Measurements from ENCODE around the gene HPS1.
"Not testable (repeated sequence)": the region's sequence is repeated elsewhere in the genome, so short reads cannot be mapped to it uniquely, and the experiment has no call there.

The HPS1 gene

GRCh38 chr10:98396096-98397063 lies 50.4 kb downstream of the HPS1 start:
- H3K36me3 ChIP-seq (ENCODE audit: insufficient read depth, low read length), result no peaks in the 10 kb centered on the region
- no peaks in the 10 kb centered on the region for H3K9me3 ChIP-seq (ENCODE audit: low read length)
- H3K27me3 ChIP-seq (ENCODE audit: insufficient read depth, low read length), result no peaks in the 10 kb centered on the region
- no peak overlapping the region for H3K4me3 ChIP-seq (ENCODE audit: low read length)
- no peaks in the 10 kb centered on the region for H3K4me1 ChIP-seq (ENCODE audit: insufficient read depth, low read length)
- H2AFZ ChIP-seq (ENCODE audit: low read depth, low read length), result no peak overlapping the region

GRCh38 chr10:98394851-98395440 lies 51.8 kb downstream of the HPS1 start:
- H3K4me3 ChIP-seq (ENCODE audit: low read length), result no peak overlapping the region
- H3K36me3 ChIP-seq (ENCODE audit: insufficient read depth, low read length), result no peaks in the 10 kb centered on the region
- no peaks in the 10 kb centered on the region for H3K9me3 ChIP-seq (ENCODE audit: low read length)
- no peaks in the 10 kb centered on the region for H3K4me1 ChIP-seq (ENCODE audit: insufficient read depth, low read length)
- no peaks in the 10 kb centered on the region for H3K27me3 ChIP-seq (ENCODE audit: insufficient read depth, low read length)
- H2AFZ ChIP-seq (ENCODE audit: low read depth, low read length), result no peak overlapping the region

- no peaks in the 10 kb centered on the region for H3K27me3 ChIP-seq (ENCODE audit: insufficient read depth, low read length)
- H3K4me3 ChIP-seq (ENCODE audit: low read length), result no peak overlapping the region
- H2AFZ ChIP-seq (ENCODE audit: low read depth, low read length), result no peak overlapping the region
- H3K36me3 ChIP-seq (ENCODE audit: insufficient read depth, low read length), result no peaks in the 10 kb centered on the region
- no peaks in the 10 kb centered on the region for H3K9me3 ChIP-seq (ENCODE audit: low read length)
- H3K4me1 ChIP-seq (ENCODE audit: insufficient read depth, low read length), result no peaks in the 10 kb centered on the region
Measured at GRCh38 chr10:98391578-98391991, 55.1 kb downstream of the HPS1 start.

GRCh38 chr10:98391065-98391464 lies 55.7 kb downstream of the HPS1 start:
- no peaks in the 10 kb centered on the region for H3K27me3 ChIP-seq (ENCODE audit: insufficient read depth, low read length)
- H2AFZ ChIP-seq (ENCODE audit: low read depth, low read length), result no peak overlapping the region
- H3K4me3 ChIP-seq (ENCODE audit: low read length), result no peak overlapping the region
- H3K9me3 ChIP-seq (ENCODE audit: low read length), result no peaks in the 10 kb centered on the region
- no peaks in the 10 kb centered on the region for H3K4me1 ChIP-seq (ENCODE audit: insufficient read depth, low read length)
- H3K36me3 ChIP-seq (ENCODE audit: insufficient read depth, low read length), result no peaks in the 10 kb centered on the region

GRCh38 chr10:98390406-98390805 lies 56.3 kb downstream of the HPS1 start:
- Histone ChIP-seq H3K36me3 (ENCODE audit: insufficient read depth, low read length) (no peaks in the 10 kb centered on the region), H3K4me3 (ENCODE audit: low read length) (no peak overlapping the region), H3K27me3 (ENCODE audit: insufficient read depth, low read length) (no peaks in the 10 kb centered on the region), H3K9me3 (ENCODE audit: low read length) (no peaks in the 10 kb centered on the region), H3K4me1 (ENCODE audit: insufficient read depth, low read length) (no peaks in the 10 kb centered on the region), H2AFZ (ENCODE audit: low read depth, low read length) (no peak overlapping the region)

GRCh38 chr10:98389398-98389797 lies 57.3 kb downstream of the HPS1 start:
- no peak overlapping the region for H3K4me3 ChIP-seq (ENCODE audit: low read length)
- H3K4me1 ChIP-seq (ENCODE audit: insufficient read depth, low read length), result no peaks in the 10 kb centered on the region
- H3K27me3 ChIP-seq (ENCODE audit: insufficient read depth, low read length), result no peaks in the 10 kb centered on the region
- no peak overlapping the region for H2AFZ ChIP-seq (ENCODE audit: low read depth, low read length)
- no peaks in the 10 kb centered on the region for H3K9me3 ChIP-seq (ENCODE audit: low read length)
- no peaks in the 10 kb centered on the region for H3K36me3 ChIP-seq (ENCODE audit: insufficient read depth, low read length)

GRCh38 chr10:98388101-98388655 lies 58.6 kb downstream of the HPS1 start:
- Histone ChIP-seq H3K36me3 (ENCODE audit: insufficient read depth, low read length) (no peaks in the 10 kb centered on the region), H3K9me3 (ENCODE audit: low read length) (no peaks in the 10 kb centered on the region), H3K27me3 (ENCODE audit: insufficient read depth, low read length) (no peaks in the 10 kb centered on the region), H3K4me1 (ENCODE audit: insufficient read depth, low read length) (no peaks in the 10 kb centered on the region), H2AFZ (ENCODE audit: low read depth, low read length) (no peak overlapping the region), H3K4me3 (ENCODE audit: low read length) (no peak overlapping the region)

GRCh38 chr10:98384531-98385133 lies 62.1 kb downstream of the HPS1 start:
- Histone ChIP-seq H2AFZ (ENCODE audit: low read depth, low read length) (no peak overlapping the region), H3K4me1 (ENCODE audit: insufficient read depth, low read length) (no peaks in the 10 kb centered on the region), H3K27me3 (ENCODE audit: insufficient read depth, low read length) (no peaks in the 10 kb centered on the region), H3K9me3 (ENCODE audit: low read length) (no peaks in the 10 kb centered on the region), H3K4me3 (ENCODE audit: low read length) (no peak overlapping the region), H3K36me3 (ENCODE audit: insufficient read depth, low read length) (no peaks in the 10 kb centered on the region)

- no peaks in the 10 kb centered on the region for H3K27me3 ChIP-seq (ENCODE audit: insufficient read depth, low read length)
- H3K4me1 ChIP-seq (ENCODE audit: insufficient read depth, low read length), result no peaks in the 10 kb centered on the region
- no peak overlapping the region for H2AFZ ChIP-seq (ENCODE audit: low read depth, low read length)
- no peaks in the 10 kb centered on the region for H3K9me3 ChIP-seq (ENCODE audit: low read length)
- H3K36me3 ChIP-seq (ENCODE audit: insufficient read depth, low read length), result no peaks in the 10 kb centered on the region
- no peak overlapping the region for H3K4me3 ChIP-seq (ENCODE audit: low read length)
Measured at GRCh38 chr10:98383869-98384268, 62.9 kb downstream of the HPS1 start.

GRCh38 chr10:98383134-98383667 lies 63.5 kb downstream of the HPS1 start:
- not testable (repeated sequence) for H2AFZ ChIP-seq (ENCODE audit: low read depth, low read length); H3K4me3 ChIP-seq (ENCODE audit: low read length); H3K36me3 ChIP-seq (ENCODE audit: insufficient read depth, low read length); H3K4me1 ChIP-seq (ENCODE audit: insufficient read depth, low read length); H3K9me3 ChIP-seq (ENCODE audit: low read length); H3K27me3 ChIP-seq (ENCODE audit: insufficient read depth, low read length)

GRCh38 chr10:98382691-98383101 lies 64.0 kb downstream of the HPS1 start:
- no peaks in the 10 kb centered on the region for H3K36me3 ChIP-seq (ENCODE audit: insufficient read depth, low read length)
- no peaks in the 10 kb centered on the region for H3K9me3 ChIP-seq (ENCODE audit: low read length)
- no peaks in the 10 kb centered on the region for H3K27me3 ChIP-seq (ENCODE audit: insufficient read depth, low read length)
- H3K4me3 ChIP-seq (ENCODE audit: low read length), result no peak overlapping the region
- H3K4me1 ChIP-seq (ENCODE audit: insufficient read depth, low read length), result no peaks in the 10 kb centered on the region
- no peak overlapping the region for H2AFZ ChIP-seq (ENCODE audit: low read depth, low read length)

- no peak overlapping the region for H3K4me3 ChIP-seq (ENCODE audit: low read length)
- H2AFZ ChIP-seq (ENCODE audit: low read depth, low read length), result no peak overlapping the region
- H3K27me3 ChIP-seq (ENCODE audit: insufficient read depth, low read length), result no peaks in the 10 kb centered on the region
- no peaks in the 10 kb centered on the region for H3K9me3 ChIP-seq (ENCODE audit: low read length)
- no peaks in the 10 kb centered on the region for H3K4me1 ChIP-seq (ENCODE audit: insufficient read depth, low read length)
- H3K36me3 ChIP-seq (ENCODE audit: insufficient read depth, low read length), result no peaks in the 10 kb centered on the region
Measured at GRCh38 chr10:98380493-98381339, 66.0 kb downstream of the HPS1 start.
